Fibroblast of lung (primary cell): Measurements from ENCODE around the gene FAM181A.

Experiments used
- EZH2 ChIP-seq: IDR thresholded peaks from 2 replicates; pipeline ENCODE4 v1.5.1; 2012; ENCODE audit warnings: low read length, control low read depth, mild to moderate bottlenecking; ENCODE audit errors: missing control alignments
- TF ChIP-seq, protein P1 (sequence below), 2 donors: IDR thresholded peaks in 1 of 2; conservative IDR thresholded peaks in 1 of 2; 1 replicate in 1 of 2; 2 replicates in 1 of 2; pipeline ENCODE4 v1.5.1; 2011 to 2012; ENCODE audit warnings: low read length in 2 of 2, control low read depth in 1 of 2, inconsistent platforms in 1 of 2, low read depth in 1 of 2, mild to moderate bottlenecking in 1 of 2

DNA sequence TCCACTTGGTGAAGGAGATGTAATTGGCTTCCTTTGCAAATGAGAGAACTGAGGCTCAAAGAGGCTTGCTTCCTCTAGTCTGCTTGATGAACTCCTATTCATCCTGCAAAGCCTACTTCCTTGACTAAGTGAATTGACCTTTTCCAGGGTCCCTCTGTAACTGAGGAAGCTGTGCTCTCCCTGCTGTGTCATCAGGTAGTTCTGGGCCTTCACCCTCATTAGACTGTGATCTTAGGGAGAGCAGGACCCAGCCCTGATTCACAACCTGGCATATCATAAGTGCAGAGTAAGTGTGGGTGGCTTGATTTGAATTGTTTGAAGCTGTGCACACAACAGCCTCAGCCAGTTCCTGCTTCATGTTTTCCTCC, 32.9 kb downstream of the FAM181A start:
- TF ChIP-seq, protein P1, sequence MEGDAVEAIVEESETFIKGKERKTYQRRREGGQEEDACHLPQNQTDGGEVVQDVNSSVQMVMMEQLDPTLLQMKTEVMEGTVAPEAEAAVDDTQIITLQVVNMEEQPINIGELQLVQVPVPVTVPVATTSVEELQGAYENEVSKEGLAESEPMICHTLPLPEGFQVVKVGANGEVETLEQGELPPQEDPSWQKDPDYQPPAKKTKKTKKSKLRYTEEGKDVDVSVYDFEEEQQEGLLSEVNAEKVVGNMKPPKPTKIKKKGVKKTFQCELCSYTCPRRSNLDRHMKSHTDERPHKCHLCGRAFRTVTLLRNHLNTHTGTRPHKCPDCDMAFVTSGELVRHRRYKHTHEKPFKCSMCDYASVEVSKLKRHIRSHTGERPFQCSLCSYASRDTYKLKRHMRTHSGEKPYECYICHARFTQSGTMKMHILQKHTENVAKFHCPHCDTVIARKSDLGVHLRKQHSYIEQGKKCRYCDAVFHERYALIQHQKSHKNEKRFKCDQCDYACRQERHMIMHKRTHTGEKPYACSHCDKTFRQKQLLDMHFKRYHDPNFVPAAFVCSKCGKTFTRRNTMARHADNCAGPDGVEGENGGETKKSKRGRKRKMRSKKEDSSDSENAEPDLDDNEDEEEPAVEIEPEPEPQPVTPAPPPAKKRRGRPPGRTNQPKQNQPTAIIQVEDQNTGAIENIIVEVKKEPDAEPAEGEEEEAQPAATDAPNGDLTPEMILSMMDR (conservative IDR thresholded peaks at IDR 0.05 in 1 of 2, IDR thresholded peaks at IDR 0.05 in 1 of 2; ENCODE audit: low read depth in 1 of 2, low read length in 2 of 2) = no peak
- TF ChIP-seq EZH2 = no peak
